Activated T-cell treated with anti-CD3 and anti-CD28 coated beads for 24 hours (primary cell): ENCODE data around the gene NEBL.

Source experiments
- DNase-seq: peaks from one replicate; pipeline ENCODE4 v3.0.0-alpha.2; 2020; ENCODE audit warnings: low read depth

Gene NEBL

GRCh38 chr10:20901110-20901509, 4.0 kb upstream of the NEBL start:
- DNase-seq = no peak

DNA sequence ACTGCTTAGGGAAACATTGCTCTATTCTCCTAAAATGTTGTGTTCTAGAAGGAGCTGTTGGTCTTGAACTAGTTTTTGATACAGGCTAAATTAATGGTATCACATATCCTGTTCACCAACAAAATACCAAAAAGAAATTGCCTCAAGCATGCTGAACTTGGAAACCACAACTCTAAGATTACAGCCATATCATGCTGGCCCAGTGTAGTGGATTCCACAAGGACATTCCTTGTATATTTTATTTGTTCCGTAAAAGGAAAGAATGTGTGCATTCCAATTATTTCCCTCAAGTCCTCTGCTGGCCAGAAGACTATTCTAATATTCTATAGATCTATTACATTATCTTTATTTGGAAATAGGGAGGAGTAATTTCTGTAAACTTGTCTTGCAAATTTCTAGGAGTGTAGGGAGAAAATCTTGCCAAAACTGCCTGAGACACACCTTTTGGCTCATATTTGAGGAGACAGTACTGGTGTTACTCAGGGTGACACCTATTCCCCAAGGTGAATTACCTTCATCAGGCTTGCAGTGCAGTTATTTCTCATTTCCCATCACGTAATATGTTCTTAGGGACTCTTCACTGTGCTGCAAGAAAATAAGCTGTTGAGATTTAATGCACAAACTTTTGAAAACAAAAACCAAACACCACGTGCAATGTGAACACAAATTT, 1.9 kb upstream of the NEBL start:
- DNase-seq = no peak

DNA sequence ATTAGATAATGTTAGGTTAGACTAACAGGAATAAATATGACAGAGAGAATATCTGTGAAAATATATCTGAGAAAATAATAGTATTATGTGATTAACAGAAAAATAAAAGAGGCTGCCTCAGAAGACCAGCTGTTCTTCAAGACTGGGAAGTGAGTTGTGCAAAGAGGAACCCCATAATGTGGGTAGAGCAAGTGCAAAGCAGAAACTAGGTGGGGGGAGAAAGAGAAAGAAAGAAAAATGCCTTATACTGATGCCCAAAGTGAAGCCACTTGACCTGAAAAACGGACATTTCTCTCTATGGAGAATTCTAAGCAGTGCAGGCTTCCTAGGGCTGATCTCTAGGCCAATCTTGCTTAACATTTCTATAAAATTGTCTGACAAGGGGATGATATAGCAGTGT, 3.8 kb downstream of the NEBL start:
- no peak for DNase-seq

DNA sequence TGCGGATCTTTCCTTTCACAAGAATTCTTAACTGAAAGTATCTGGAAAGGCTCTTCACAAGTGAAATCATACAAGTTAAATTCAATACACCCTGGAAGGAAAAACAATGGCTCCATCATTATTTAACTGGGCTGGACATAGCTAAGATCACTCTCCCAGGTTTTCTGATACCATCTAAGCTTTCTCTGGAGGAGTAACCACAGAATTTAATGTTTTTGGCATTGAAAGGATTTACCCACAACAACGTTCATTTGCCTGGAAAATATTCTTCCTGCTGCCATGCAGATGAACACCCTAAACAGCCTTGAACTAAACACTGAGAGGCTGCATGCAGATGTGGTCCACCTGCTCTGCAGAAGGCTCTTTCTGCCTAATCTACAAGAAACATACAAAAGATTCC, 4.3 kb downstream of the NEBL start:
- DNase-seq = no peak

GRCh38 chr10:20892011-20892585, 5.0 kb downstream of the NEBL start:
- no peak for DNase-seq

DNA sequence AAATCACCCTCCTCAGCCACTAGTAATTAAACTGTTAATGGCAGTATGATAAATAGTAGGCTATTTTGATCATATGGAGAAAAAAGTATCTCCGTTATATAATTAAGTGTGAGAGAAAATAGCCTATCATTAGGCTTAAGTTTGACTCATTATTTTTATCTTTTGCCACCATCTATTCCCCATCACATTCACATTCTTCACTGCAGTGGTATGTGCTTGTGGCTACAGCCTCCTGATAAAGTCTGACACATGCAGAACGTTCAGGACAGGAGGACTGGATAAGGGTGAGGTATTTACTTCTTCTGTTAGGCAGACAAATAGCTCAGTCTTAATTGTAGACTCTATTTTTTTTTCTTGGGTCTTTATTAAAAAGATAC, 5.8 kb downstream of the NEBL start:
- no peak for DNase-seq

GRCh38 chr10:20890491-20891337, 6.4 kb downstream of the NEBL start:
- no peak for DNase-seq

- no peak for DNase-seq
Measured at GRCh38 chr10:20890009-20890408, 7.1 kb downstream of the NEBL start.

DNA sequence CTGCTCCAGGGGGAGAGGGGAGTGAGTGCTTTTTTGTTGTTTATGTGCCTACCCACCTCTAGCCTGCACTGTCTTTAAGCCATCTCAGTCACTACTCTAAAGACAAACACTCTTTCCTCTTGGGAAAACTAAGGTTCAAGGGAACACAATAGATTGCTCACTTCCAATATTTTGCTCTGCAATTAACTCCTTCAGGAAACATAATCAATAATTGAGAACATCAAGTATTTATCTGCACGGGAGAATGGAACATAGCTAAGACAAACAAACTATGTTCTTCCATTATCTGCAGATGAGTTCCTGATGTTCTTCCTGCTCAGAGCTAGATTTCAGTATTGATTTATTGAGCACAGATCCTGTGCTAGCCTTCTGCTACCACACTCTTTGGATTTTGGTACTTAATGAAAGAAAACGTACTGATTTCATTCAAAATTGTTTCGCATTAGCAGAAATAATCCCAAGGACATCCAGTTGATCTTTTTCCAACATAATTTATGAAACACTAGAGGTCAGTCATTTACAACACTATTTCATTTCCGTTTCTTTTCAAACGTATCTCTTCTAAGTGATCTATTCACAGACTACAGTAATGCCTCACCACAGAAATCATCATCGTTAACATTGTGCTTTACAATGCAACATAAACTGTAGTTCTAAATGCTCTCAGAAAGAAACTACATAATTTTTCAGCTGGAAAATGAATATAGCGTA, 8.3 kb downstream of the NEBL start:
- no peak for DNase-seq

- DNase-seq = no peak
Measured at GRCh38 chr10:20887706-20888555, 9.2 kb downstream of the NEBL start.

DNA sequence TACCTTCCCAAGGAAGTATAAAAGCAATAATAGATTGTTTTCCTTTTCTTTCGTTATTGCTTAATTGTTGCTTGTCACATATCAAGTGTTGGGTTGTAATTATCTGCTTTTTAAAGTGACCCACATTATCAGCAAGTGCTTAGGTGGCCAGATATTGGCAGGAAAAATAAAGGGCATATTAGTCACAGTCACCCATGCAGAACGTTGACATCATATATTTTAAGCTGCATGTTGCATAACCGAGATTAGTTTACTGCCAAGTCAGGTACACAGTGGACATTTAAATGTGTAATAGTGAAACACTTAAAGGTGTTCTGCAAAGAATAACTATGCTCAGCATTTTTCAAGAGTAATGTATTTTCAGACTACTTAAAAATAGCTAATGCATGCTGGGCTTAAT, 11.4 kb downstream of the NEBL start:
- DNase-seq = no peak

DNA sequence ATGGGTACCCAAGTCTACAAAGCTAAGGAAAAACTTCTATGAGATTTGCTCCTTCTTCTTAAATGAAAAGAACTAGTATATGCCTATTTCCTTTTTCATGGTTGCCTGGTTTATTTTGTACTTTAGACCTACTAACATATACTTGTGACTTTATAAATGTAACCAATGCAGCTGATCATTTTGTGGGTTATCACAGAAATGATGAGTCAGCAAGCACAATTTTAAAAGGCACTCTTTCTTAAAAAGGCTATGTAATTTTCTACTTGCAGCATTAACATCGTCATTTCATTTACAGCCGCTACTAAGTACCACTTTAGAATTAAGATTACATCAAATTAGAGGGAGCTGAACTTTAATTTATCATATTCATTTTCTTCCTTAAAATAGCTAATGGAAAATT, 13.6 kb downstream of the NEBL start:
- no peak for DNase-seq

DNA sequence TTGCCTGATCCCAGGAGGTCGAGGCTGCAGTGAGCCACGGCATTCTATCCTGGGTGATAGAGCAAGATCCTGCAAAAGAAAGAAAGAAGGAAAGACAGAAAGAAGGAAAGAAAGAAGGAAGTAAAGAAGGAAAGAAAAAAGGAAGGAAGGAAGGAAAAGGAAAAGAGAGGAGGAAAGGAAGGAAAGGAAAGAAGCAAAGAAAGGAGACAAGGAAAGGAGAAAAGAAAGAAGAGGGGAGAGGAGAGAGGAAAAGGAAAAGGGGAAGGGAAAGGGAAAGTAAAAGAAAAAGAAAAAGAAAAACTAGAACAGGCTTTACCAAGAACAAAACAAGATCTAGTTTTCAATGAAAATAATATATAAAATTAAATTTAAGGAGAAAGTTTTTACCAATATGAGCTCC, 15.0 kb downstream of the NEBL start:
- no peak for DNase-seq

DNA sequence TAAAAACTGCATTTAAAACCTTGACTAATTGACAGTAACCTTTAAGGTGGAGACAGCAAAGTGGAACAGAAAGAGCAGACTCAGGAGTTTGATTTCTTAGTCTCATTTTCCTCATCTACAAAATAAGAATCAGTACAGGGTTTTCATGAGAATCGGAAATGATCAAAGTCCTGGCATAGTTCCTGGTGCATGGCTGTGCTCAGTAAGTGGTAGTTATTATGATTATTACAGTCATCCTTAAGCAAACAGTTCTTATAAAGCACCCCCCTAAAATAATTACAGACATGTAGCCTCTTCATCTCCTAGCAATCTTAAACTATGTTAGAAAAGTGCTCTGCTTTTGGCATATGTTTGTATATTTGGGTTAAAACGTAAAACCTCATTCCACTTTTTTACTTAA, 18.0 kb downstream of the NEBL start:
- no peak for DNase-seq

DNA sequence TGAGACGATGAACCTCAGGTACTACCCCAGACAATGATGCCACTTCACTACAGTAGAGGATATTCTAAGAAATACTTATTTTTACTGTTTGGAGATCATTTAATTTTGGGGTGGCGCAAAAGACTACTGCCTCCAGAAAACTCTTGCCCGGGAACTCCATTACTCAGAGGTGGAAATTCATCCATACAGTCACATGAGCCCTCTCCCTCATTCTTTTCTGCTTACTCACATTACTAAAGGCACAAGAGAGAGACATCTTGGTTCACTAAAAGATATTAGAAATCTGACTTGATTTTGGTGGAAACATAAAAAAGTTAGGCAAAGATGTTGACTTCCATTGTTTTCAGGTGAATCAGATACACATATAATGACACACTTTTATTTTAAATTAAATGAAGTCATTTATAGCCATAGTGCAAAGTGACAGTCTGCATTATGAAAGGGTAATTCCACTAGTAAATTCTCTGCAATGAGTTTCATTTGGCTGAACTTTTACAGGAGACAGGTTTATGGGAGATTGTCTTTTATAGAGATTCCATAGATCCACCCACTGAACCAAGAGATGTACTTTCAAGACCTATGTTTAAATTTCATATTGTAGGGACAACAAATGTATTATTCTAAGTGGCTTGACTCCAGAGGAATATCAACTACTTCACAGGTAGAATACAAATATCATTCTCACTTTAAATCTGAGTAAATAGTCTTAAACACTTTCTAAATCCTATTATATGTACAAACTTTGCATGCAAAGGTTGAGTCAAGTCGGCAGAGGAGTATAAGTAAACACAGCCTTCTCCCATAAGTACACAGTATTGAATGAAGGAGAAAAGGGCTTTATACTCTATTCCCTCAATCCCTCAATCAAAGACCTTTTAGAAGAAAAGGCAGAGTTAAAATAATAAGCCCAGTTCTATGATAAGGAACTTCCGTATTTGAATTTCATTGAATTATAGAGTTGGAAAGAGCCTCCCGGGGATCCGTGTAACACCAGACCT, 18.8 kb downstream of the NEBL start:
- DNase-seq = no peak

DNA sequence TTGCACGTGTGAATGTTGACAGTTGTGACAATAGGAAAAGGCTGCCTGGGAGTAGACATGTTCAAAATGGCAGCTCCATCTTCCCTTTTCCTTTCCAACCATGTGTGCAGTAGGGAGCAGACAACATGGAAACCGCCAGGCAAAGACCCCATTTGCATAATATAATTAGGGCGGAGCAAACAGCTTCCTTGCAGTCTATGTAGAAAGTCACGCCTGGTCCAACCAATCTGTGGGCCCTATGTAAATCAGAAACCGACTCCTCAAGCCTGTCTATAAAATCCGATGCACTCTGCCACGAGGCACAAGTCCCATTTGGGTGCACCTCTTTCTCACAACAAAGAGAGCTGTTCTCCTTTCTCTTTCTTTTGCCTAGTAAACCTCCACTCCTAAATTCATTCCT, 19.6 kb downstream of the NEBL start:
- no peak for DNase-seq

GRCh38 chr10:20874261-20874660, 22.9 kb downstream of the NEBL start:
- DNase-seq = no peak

DNA sequence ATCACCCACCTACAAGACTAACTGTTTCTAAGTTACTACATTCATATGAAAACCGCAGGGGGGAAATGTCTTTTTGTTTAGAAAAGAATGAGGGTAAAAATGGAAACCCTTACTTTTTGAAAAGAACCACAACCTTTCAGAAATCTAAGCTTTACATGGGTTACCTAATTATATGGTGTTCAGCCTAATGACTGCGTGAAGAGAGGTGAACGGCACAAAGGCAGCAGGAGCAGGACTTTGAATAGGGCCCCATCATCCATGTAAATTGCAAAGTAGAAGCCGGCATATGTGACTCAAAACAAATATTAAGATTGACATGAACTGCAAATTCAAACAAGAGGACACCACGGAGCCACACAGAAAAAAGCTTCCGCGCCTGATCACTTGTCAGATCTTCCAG, 25.1 kb downstream of the NEBL start:
- no peak for DNase-seq

DNA sequence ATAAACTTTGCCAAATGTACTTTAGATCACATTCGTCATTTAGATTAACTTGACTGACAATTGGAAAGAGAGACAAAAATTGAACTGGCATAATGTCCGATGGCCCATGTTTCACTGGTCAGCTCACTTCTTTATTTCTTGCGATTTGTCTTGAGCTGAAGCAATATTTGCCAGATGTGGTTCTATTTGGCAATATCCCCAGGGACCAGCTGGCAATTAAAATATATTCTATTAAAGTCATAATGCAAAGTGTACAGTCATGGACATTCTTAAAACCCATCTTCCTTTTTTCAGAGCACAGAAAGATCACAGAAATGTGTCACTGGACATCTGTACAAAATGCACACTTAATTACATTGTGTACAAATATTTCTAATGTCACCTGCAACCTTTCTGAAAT, 26.3 kb downstream of the NEBL start:
- no peak for DNase-seq

DNA sequence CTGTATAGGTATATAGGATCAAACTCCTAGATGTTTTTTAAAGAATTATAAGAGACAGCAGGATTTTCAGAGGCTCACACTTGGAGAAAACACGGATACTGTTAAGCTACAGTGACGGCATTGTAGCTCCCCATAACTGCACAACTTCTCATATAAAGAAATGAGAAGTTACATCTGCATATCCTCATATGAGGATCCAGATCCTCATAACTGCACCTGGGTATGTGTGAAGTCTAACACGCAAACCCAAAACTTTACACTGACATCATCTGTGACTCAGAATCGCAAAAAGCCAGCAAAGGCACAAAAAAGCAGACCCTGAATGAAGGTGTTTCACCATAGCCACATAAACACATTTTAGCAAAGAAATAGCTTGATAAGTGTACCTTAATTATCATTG, 34.1 kb downstream of the NEBL start:
- no peak for DNase-seq
